ENCODE data around the gene ZBTB46.

DNA sequence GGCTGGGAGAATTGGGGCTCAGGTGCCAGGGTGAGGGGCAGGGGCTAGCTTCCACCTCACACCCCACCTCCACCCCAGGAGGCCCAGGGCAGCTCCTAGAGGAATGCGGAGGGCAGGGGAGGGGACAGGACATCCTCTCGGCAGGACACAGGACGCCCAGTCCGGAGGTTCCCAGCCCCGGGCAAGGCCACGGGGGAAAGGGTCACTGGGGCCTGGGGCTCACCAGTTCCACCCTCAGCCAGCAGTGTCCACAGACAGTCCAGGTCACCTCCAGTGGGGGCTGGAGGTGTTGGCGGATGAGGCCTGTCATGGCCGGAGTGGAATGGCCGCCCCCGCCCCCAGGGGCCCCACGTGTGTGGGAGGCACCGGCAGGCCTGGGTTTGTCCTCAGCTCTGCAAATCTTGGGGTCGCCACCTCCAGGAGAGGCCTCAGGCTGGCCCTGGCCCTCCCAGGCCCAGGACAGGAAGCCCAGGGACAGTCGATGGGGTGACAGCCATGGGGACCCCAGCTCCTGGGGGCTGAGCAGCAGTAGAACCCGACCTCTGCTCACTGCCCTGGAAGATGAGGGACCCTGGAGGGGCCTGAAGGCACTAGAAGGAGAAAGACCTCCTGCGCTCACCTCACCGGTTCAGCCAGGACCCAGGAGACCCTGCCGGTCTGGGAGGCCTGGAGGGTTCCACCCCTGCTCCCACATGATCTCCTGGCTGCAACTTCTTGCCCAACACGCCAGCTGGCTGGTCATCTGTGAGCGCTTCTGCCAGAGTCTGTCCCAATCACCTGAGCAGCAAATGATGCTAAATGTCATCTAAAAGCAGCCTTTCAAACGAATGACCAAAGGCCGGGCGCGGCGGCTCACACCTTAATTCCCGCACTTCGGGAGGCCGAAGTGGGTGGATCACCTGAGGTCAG is 17.2 kb upstream of the ZBTB46 start:
- TF ChIP-seq, protein P1, sequence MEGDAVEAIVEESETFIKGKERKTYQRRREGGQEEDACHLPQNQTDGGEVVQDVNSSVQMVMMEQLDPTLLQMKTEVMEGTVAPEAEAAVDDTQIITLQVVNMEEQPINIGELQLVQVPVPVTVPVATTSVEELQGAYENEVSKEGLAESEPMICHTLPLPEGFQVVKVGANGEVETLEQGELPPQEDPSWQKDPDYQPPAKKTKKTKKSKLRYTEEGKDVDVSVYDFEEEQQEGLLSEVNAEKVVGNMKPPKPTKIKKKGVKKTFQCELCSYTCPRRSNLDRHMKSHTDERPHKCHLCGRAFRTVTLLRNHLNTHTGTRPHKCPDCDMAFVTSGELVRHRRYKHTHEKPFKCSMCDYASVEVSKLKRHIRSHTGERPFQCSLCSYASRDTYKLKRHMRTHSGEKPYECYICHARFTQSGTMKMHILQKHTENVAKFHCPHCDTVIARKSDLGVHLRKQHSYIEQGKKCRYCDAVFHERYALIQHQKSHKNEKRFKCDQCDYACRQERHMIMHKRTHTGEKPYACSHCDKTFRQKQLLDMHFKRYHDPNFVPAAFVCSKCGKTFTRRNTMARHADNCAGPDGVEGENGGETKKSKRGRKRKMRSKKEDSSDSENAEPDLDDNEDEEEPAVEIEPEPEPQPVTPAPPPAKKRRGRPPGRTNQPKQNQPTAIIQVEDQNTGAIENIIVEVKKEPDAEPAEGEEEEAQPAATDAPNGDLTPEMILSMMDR (IDR thresholded peaks at IDR 0.05 in 8 of 11, conservative IDR thresholded peaks at IDR 0.05 in 3 of 11): no peak
- TF ChIP-seq POLR2AphosphoS5 (IDR thresholded peaks at IDR 0.05) (peak in 2 of 3 donors; percentile 32 to 36), POLR2A (IDR thresholded peaks at IDR 0.05) (no peak)

Data from spleen (tissue), 7 donors.